Right cardiac atrium (tissue), 5 donors: Measurements from ENCODE around the gene PRRT2. TPM values are rescaled to one million over a fixed set of nuclear protein-coding genes. Genes with fewer than 3 reads are reported as not detected.
"Not testable (repeated sequence)": the region's sequence is repeated elsewhere in the genome, so short reads cannot be mapped to it uniquely, and the experiment has no call there.

ENCODE experiments used
- ATAC-seq, 2 donors: fragments of 200-7000 bp; cut with Tn5 transposase; one replicate each; pipeline versions ENCODE4 v1.8.0 to v1.9.1; 2020; ENCODE audit warnings: moderate library complexity in 2 of 2, mild to moderate bottlenecking in 1 of 2
- DNase-seq, 3 donors: peaks; one replicate each; pipeline ENCODE4 v3.0.0-alpha.2; 2020
- H3K27ac ChIP-seq: one replicate; pipeline ENCODE4 v1.5.1; 2013; ENCODE audit warnings: mild to moderate bottlenecking, low read length, control low read depth, moderate library complexity
- H3K27me3 ChIP-seq: one replicate; pipeline ENCODE4 v1.6.1; 2013; ENCODE audit not compliant: control insufficient read depth, insufficient read depth
- H3K4me1 ChIP-seq: one replicate; pipeline ENCODE4 v1.6.1; 2013; ENCODE audit warnings: low read length; ENCODE audit not compliant: control insufficient read depth, insufficient read depth
- H3K4me3 ChIP-seq: one replicate; pipeline ENCODE4 v1.5.1; 2013; ENCODE audit warnings: low read length, control low read depth
- H3K9me3 ChIP-seq: one replicate; pipeline ENCODE4 v1.6.1; 2013; ENCODE audit warnings: low read length; ENCODE audit not compliant: control insufficient read depth
- WGBS: extraction: QIAGEN DNeasy Blood & Tissue Kit; methylation state at CpG from one replicate; pipeline ENCODE4 v1.1.7; 2013; 5-methylcytosine and 5-hydroxymethylcytosine counted together
- intact Hi-C, 4 donors: fragments of 100-400 bp; cut with DNase I; formaldehyde crosslinking; loops; one replicate each; pipeline versions ENCODE4 v1.11.0 to v1.14.0; 2022 to 2023
- polyA plus RNA-seq: library from polyadenylated mRNA; stranded (reverse); fragments of 200-250 nt; gene quantifications from one replicate; pipeline ENCODE4 v1.2.3, GENCODE V29; 2013
- total RNA-seq, 4 donors: library from RNA; stranded (reverse); fragmentation: NEBNext Ultra II Directional; extraction: Animal tissue kit (Norgen Biotek cat#: 25700); gene quantifications; one replicate each; pipeline ENCODE4 v1.2.1, GENCODE V29; 2021
- donor health status: healthy with polysubstance abuse.
- donor health status: DM: no; HTN: yes; CAD: no.
- donor health status: DM: no; HTN: no; CAD: no.
- donor health status: DM: no; HTN: yes; CAD: no; lungs with severe emphysema.
- donor health status: DM: yes; HTN: yes; CAD: no.

PRRT2 gene
- total and polyA plus RNA-seq, 5 donors: 2.5 to 5.0 (median 4.8) TPM

DNA sequence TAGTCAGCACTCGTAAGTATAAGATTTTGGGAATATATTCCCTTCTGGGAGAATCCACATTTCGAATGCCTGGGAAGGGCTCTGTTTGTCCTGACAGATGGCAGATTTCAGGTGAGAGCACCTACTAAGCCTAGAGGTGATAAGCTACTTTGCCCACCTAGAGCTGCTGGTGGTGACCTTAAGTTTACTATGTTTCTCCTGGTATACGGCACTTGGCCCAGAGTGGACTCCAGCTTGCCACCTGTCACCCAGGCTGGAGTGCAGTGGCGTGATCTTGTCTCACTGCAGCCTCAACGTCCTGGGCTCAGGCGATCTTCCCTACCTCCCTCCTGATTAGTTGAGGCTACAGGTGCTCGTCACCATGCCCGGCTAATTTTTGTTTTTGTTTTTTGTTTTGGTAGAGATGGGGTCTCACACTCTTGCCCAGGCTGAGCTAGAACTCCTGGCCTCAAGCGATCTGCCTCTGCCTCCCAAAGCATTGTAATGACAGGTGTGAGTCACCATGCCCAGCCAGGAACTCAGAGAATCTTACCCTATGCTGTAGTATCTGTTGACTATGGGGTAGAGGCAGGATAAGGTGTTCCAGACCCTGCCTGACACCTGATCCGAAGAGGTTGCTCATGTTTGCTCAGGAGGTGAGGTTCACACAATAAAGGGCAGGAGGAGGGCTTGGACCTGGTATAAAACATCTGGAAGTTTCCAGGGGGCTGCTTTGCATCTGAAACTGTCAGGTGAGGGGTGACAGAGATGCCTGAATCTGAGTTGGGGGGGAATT is 34.2 kb upstream of the PRRT2 start, which contains the start of gene ZG16:
TSS of gene ZG16 (plus strand) at position 681 of the 775 bp plus-strand sequence. CDS start 1,011 bp downstream, outside the sequence.
- DNase-seq: peak in 1 of 3 donors; percentile 5
- 72% methylated on average over 10 of the region's 10 CpGs for WGBS

DNA sequence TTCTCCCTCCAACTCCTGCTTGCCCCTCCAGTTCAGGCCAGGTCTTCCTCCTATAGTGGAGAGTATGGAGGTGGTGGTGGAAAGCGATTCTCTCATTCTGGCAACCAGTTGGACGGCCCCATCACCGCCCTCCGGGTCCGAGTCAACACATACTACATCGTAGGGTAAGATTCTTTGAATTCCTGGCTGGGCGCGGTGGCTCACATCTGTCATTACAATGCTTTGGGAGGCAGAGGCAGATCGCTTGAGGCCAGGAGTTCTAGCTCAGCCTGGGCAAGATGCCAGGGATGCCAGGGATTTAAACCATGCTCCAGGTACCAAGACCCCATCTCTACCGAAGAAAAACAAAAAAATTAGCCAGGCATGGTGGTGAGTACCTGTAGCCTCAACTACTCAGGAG is 32.5 kb upstream of the PRRT2 start:
- no peaks in the 10 kb centered on the region for H3K9me3 ChIP-seq
- H3K4me3 ChIP-seq: no peak overlapping the region
- DNase-seq (peak in 1 of 3 donors; percentile 17), ATAC-seq (no peak)
- H3K27me3 ChIP-seq: no peaks in the 10 kb centered on the region
- WGBS: 56% methylated on average over 10 of the region's 10 CpGs
- no peaks in the 10 kb centered on the region for H3K4me1 ChIP-seq
- intact Hi-C loops: no loop called here
- no peak overlapping the region for H3K27ac ChIP-seq

More for the DNA sequence above, 34.2 kb upstream of the PRRT2 start, which contains the start of gene ZG16:
- H3K27ac ChIP-seq: no peak within 1 kb of the TSS
- no peak for ATAC-seq
- H3K4me1 ChIP-seq: no peaks in the 10 kb centered on the region
- H3K27me3 ChIP-seq: no peaks in the 10 kb centered on the region
- no peak within 1 kb of the TSS for H3K4me3 ChIP-seq
- no peaks in the 10 kb centered on the region for H3K9me3 ChIP-seq
- intact Hi-C loops: no loop called here

DNA sequence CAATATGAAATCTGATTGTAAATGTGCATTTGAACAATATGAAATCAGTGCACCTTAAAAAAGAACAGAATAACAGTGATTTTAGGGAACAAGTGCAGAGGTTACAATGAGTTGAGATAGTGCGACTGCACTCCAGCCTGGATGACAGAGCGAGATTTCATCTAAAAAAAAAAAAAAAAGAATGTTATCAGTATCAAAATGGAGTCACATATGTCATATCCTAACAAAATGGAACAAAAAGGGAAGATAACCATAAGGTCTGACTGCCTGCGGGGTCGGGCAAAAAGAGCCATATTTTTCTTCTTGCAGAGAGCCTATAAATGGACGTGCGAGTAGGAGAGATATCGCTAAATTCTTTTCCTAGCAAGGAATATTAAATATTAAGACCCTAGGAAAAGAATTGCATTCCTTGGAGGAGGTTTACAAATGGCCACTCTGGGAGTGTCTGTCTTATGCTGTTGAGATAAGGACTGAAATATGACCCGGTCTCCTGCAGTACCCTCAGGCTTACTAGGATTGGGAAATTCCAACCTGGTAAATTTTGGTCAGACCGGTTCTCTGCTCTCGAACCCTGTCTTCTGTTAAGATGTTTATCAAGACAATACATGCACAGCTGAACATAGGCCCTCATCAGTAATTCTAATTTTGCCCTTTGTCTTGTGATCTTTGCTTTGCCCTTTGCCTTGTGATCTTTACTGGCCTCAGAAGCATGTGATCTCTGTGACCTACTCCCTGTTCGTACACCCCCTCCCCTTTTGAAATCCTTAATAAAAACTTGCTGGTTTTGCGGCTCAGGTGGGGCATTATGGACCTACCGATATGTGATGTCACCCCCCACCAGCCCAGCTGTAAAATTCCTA is 28.7 kb upstream of the PRRT2 start:
- WGBS: 76% methylated on average over 13 of the region's 13 CpGs
- intact Hi-C loops, H3K27ac ChIP-seq, H3K4me3 ChIP-seq, H3K9me3 ChIP-seq, DNase-seq, H3K27me3 ChIP-seq, H3K4me1 ChIP-seq, ATAC-seq: not testable (repeated sequence)

DNA sequence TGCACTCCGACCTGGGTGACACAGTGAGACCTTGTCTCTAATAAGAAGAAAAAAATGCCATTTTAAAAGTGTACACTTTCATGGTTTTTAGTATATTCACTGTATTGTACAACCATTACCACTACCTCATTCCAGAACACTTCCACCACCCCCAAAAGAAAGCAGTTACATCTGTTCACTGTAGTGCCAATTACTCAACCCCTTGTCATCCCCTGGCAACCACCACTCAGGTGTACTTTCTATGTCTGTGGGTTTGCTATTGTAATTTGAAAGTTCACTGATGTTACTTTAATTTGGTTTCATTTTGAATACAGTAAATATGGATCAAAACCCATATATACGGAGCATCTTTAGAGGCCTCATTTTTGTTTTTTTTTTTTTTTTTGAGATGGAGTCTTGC is 27.8 kb upstream of the PRRT2 start:
- intact Hi-C loops: no loop called here
- H3K4me3 ChIP-seq: no peak overlapping the region
- no peak for DNase-seq

DNA sequence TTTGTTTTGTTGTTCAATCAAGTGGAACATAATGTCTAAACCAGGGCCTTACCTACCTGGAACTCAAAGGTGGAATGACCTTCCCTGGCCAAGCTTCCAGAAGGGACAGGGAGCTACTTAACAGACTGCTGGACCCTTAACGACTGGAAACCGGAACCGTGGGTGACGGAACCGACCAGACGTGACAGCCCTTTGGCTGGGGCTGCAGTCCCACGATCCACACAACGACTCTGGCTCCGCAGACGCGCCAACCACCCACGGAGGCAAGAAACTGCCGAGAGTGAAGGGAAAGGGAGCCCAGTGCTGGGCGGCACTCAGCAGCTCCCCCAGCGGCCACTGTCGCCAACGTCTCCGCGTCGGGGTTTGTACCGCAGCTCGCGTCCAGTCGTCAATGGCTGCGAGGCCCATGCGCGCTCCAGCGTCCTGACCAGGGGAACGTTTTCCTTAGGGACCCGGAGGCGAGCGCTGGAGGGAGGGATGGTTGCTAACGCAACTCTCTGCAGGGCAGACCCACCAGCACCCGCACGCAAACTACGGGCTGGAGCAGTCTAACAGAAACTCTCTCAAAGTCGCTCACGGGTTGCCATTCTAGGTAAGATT is 27.0 kb upstream of the PRRT2 start:
- 5% methylated on average over 38 of the region's 38 CpGs for WGBS
- no peaks in the 10 kb centered on the region for H3K4me1 ChIP-seq
- ATAC-seq (peak; percentile 92 to 95), DNase-seq (peak; percentile 86 to 93 (median 93))
- no peaks in the 10 kb centered on the region for H3K27me3 ChIP-seq
- no peak overlapping the region for H3K27ac ChIP-seq
- H3K9me3 ChIP-seq: no peaks in the 10 kb centered on the region
- intact Hi-C loops: no loop called here
- no peak overlapping the region for H3K4me3 ChIP-seq

More for the DNA sequence above, 27.8 kb upstream of the PRRT2 start:
- H3K4me1 ChIP-seq: no peaks in the 10 kb centered on the region
- no peaks in the 10 kb centered on the region for H3K9me3 ChIP-seq
- ATAC-seq: no peak
- no peak overlapping the region for H3K27ac ChIP-seq
- WGBS: 92% methylated on average over 2 of the region's 2 CpGs
- H3K27me3 ChIP-seq: no peaks in the 10 kb centered on the region

DNA sequence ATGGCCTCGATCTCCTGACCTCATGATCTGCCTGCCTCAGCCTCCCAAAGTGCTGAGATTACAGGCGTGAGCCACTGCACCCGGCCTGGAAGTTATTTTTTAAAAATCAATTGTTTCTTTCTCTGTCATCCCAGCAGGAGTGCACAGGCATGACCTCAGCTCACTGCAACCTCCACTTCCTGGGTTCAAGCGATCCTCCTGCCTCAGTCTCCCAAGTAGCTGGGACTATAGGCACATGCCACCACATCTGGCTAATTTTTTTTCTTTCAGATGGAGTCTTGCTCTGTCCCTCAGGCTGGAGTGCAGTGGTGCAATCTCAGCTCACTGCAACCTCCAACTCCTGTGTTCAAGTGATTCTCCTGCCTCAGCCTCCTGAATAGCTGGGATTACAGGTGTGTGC is 24.8 kb upstream of the PRRT2 start:
- intact Hi-C loops, H3K27ac ChIP-seq, H3K27me3 ChIP-seq, ATAC-seq, DNase-seq, H3K4me3 ChIP-seq, H3K4me1 ChIP-seq, H3K9me3 ChIP-seq: not testable (repeated sequence)
- 85% methylated on average over 4 of the region's 4 CpGs for WGBS

DNA sequence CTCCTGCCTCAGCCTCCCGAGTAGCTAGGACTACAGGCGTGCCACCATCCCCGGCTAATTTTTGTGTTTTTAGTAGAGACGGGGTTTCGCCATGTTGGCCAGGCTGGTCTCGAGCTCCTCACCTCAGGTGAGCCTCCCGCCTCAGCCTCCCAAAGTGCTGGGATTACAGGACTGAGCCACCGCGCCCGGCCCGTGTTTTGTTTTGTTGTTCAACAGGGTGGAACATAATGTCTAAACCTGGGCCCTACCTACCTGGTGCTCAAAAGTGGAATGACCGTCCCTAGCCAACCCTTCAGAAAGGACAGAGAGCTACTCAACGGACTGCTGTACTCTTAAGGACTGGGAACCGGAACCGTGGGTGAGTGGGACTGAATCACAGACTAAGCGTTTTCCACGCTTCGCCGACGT is 22.2 kb upstream of the PRRT2 start:
- peak overlapping the region; percentile 69 for H3K27ac ChIP-seq
- ATAC-seq (no peak), DNase-seq (peak in 2 of 3 donors; percentile 62 to 71)
- H3K4me3 ChIP-seq: peak overlapping the region; percentile 41
- intact Hi-C loops: loop anchor here in 1 of 4 donors (2.0 kb wide), 1 partner anchor 21 kb away; no protein-coding TSS in a partner anchor
- H3K4me1 ChIP-seq: no peaks in the 10 kb centered on the region
- H3K9me3 ChIP-seq: no peaks in the 10 kb centered on the region
- no peaks in the 10 kb centered on the region for H3K27me3 ChIP-seq
- WGBS: 62% methylated on average over 20 of the region's 20 CpGs

DNA sequence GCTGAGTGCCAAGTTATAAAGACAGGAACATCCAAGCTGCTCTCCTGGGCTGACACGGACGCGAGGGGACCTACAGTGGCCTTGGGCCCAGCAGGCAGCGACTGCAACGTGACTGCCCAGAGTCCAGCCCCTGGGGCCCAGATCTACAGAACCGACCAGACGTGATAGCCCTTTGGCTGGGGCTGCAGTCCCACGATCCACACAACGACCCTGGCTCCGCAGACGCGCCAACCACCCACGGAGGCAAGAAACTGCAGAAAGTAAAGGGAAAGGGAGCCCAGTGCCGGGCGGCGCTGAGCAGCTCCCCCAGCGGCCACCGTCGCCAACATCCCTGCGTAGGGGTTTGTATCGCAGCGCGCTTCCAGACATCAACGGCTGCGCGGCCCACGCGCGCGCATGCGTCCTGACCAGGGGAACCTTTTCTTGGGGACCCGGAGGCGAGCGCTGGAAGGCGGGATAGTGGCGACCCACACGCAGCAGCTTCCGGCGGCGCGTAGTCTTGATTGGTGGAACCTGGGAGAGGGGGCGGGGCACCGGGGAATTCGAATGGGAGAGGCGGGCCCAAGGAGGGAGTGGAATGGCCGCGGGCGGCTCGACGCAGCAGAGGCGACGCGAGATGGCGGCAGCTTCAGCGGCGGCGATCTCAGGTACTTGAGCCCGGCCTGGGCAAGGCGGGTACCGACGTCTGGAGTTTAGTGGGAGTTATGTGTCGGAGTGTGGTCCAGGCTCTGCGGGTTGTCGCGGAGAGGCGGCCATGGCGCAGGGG is 21.6 kb upstream of the PRRT2 start, which contains the start of gene KIF22:
TSS of gene KIF22 (plus strand) at position 569 of the 766 bp plus-strand sequence. CDS start at position 578, 9 bp downstream.
- H3K4me3 ChIP-seq: peak within 1 kb of the TSS; percentile 57
- WGBS: under 1% methylated on average over 67 of the region's 67 CpGs

DNA sequence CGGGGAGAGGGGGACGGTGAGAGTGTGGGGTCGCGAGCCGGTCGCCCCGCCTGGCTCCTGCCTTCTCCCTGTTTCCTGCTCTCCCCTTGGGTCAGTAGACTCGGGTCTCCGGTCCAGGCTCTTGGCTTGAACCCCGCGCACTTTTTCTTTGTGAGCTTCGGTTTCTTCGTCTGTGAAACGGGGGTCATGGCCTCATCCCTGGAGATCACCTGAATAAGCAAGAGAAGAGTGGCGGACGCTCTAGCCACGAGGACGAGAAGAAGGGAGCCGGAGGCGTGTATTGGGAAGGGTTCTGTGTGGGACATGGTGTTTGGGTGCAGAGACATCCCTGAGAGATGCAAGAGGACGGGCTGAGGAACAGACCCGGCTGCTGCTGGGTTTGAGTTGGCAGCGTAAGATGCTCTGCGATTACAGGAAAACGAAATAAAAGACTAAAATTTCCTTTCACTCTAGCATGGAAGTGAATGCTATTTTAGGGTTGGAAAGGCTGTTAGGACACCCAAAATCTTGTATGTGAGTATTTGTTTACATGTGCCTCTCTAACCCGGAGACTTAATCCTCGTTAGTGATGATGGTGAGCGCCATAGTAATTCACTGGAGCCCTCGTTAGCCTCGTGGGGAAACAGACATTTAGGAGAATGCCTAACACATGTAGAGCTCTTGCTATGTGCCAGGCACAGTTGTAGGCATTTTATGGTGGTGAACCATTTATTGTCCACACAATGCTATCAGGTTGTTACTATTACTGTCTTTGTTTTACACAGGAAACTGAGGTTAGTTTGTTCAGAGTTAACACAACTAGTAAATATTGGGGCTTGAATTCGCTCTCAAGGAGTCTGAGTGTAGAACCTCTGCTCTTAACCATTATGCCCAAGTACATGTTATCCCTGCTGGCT is 20.8 kb upstream of the PRRT2 start:
- no peaks in the 10 kb centered on the region for H3K27me3 ChIP-seq
- 3% methylated on average over 31 of the region's 31 CpGs for WGBS
- intact Hi-C loops: loop anchor here in 1 of 4 donors (2.0 kb wide), 1 partner anchor 20 kb away; no protein-coding TSS in a partner anchor
- H3K4me1 ChIP-seq: no peaks in the 10 kb centered on the region
- peak overlapping the region; percentile 57 for H3K4me3 ChIP-seq
- peak overlapping the region; percentile 16 for H3K27ac ChIP-seq
- no peaks in the 10 kb centered on the region for H3K9me3 ChIP-seq
- DNase-seq (no peak), ATAC-seq (no peak)

More for the DNA sequence above, 21.6 kb upstream of the PRRT2 start, which contains the start of gene KIF22:
- peak within 1 kb of the TSS; percentile 69 for H3K27ac ChIP-seq
- no peaks in the 10 kb centered on the region for H3K9me3 ChIP-seq
- DNase-seq: peak; percentile 100
- no peaks in the 10 kb centered on the region for H3K27me3 ChIP-seq
- intact Hi-C loops: loop anchor here in 1 of 4 donors (2.0 kb wide), 1 partner anchor 20 kb away; no protein-coding TSS in a partner anchor
- peak; percentile 99 for ATAC-seq
- no peaks in the 10 kb centered on the region for H3K4me1 ChIP-seq
